ENCODE results near the gene METRNL. TPM values are rescaled to one million over a fixed set of nuclear protein-coding genes. Genes with fewer than 3 reads are reported as not detected.

METRNL gene
- polyA plus RNA-seq, 1 donor from 2014 or later = 15.1 TPM

DNA sequence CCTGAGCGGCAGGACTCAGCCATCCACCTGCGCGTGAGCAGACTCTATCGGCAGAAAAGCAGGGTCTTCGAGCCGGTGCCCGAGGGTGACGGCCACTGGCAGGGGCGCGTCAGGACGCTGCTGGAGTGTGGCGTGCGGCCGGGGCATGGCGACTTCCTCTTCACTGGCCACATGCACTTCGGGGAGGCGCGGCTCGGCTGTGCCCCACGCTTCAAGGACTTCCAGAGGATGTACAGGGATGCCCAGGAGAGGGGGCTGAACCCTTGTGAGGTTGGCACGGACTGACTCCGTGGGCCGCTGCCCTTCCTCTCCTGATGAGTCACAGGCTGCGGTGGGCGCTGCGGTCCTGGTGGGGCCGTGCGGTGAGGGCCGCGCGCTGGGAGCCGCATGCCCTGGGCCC lies 14.9 kb downstream of the METRNL start:
- no peak overlapping the region for H3K27ac ChIP-seq (ENCODE audit: low read length)
- no peaks in the 10 kb centered on the region for H3K36me3 ChIP-seq (ENCODE audit: insufficient read depth, low read length)
- TF ChIP-seq EZH2 (IDR thresholded peaks at IDR 0.05; ENCODE audit: borderline replicate concordance, insufficient read depth, low read length, poor library complexity, severe bottlenecking) = no peak
- no peak for TF ChIP-seq MXI1 (conservative IDR thresholded peaks at IDR 0.05; ENCODE audit: poor library complexity, severe bottlenecking)
- no peak for TF ChIP-seq EP300 (conservative IDR thresholded peaks at IDR 0.05; ENCODE audit: poor library complexity, severe bottlenecking)
- TF ChIP-seq, protein P1, sequence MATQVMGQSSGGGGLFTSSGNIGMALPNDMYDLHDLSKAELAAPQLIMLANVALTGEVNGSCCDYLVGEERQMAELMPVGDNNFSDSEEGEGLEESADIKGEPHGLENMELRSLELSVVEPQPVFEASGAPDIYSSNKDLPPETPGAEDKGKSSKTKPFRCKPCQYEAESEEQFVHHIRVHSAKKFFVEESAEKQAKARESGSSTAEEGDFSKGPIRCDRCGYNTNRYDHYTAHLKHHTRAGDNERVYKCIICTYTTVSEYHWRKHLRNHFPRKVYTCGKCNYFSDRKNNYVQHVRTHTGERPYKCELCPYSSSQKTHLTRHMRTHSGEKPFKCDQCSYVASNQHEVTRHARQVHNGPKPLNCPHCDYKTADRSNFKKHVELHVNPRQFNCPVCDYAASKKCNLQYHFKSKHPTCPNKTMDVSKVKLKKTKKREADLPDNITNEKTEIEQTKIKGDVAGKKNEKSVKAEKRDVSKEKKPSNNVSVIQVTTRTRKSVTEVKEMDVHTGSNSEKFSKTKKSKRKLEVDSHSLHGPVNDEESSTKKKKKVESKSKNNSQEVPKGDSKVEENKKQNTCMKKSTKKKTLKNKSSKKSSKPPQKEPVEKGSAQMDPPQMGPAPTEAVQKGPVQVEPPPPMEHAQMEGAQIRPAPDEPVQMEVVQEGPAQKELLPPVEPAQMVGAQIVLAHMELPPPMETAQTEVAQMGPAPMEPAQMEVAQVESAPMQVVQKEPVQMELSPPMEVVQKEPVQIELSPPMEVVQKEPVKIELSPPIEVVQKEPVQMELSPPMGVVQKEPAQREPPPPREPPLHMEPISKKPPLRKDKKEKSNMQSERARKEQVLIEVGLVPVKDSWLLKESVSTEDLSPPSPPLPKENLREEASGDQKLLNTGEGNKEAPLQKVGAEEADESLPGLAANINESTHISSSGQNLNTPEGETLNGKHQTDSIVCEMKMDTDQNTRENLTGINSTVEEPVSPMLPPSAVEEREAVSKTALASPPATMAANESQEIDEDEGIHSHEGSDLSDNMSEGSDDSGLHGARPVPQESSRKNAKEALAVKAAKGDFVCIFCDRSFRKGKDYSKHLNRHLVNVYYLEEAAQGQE (IDR thresholded peaks at IDR 0.05; ENCODE audit: borderline replicate concordance) = no peak
- no peak for TF ChIP-seq RAD21 (conservative IDR thresholded peaks at IDR 0.05)
- no peak for TF ChIP-seq SMC3 (conservative IDR thresholded peaks at IDR 0.05; ENCODE audit: poor library complexity)
- no peak for TF ChIP-seq POLR2AphosphoS5 (IDR thresholded peaks at IDR 0.05)
- TF ChIP-seq, protein P2, sequence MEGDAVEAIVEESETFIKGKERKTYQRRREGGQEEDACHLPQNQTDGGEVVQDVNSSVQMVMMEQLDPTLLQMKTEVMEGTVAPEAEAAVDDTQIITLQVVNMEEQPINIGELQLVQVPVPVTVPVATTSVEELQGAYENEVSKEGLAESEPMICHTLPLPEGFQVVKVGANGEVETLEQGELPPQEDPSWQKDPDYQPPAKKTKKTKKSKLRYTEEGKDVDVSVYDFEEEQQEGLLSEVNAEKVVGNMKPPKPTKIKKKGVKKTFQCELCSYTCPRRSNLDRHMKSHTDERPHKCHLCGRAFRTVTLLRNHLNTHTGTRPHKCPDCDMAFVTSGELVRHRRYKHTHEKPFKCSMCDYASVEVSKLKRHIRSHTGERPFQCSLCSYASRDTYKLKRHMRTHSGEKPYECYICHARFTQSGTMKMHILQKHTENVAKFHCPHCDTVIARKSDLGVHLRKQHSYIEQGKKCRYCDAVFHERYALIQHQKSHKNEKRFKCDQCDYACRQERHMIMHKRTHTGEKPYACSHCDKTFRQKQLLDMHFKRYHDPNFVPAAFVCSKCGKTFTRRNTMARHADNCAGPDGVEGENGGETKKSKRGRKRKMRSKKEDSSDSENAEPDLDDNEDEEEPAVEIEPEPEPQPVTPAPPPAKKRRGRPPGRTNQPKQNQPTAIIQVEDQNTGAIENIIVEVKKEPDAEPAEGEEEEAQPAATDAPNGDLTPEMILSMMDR (IDR thresholded peaks at IDR 0.05; ENCODE audit: poor library complexity, severe bottlenecking) = no peak
- no peak for TF ChIP-seq TAF1 (IDR thresholded peaks at IDR 0.05; ENCODE audit: low read depth)
- no peaks in the 10 kb centered on the region for H3K9me2 ChIP-seq (ENCODE audit: insufficient read depth, low read length)
- H3K9me3 ChIP-seq (ENCODE audit: low read length) = no peaks in the 10 kb centered on the region
- no peak overlapping the region for H3K4me2 ChIP-seq (ENCODE audit: low read length)
- no peak overlapping the region for H3K9ac ChIP-seq (ENCODE audit: low read length)
- H3F3A ChIP-seq (ENCODE audit: insufficient read depth, low read length, poor library complexity, severe bottlenecking) = no peaks in the 10 kb centered on the region
- no peaks in the 10 kb centered on the region for H3K27me3 ChIP-seq (ENCODE audit: insufficient read depth, low read depth, low read length)
- no peaks in the 10 kb centered on the region for H4K20me1 ChIP-seq (ENCODE audit: insufficient read depth)
- no peak overlapping the region for H3K4me3 ChIP-seq (ENCODE audit: low read length)
- H3K79me2 ChIP-seq (replicated peaks; ENCODE audit: insufficient read depth, low read length) = no peaks in the 10 kb centered on the region
- no peak overlapping the region for H2AFZ ChIP-seq (ENCODE audit: low read depth, low read length)

DNA sequence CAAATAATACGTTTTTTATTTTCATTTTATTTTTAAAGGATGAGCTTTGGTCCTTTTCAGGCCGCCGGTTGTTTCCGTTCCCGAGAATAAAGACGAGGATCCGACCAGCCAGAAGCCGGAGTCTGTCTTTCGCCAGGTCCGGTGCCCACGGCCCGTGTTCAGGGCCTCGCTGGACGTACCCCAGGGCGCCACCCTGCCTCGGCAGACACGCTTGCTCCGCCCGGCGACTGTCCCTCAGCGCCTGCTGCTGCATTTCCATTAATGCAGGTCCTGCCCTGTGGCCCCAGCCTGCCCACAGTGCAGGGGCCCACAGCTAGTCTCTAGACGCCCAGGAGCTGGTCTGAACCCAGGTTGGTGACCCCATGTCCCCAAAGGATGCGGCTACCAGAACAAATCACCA lies 15.6 kb downstream of the METRNL start:
- no peaks in the 10 kb centered on the region for H3K27me3 ChIP-seq (ENCODE audit: insufficient read depth, low read depth, low read length)
- no peak overlapping the region for H3K27ac ChIP-seq (ENCODE audit: low read length)
- H3K9me3 ChIP-seq (ENCODE audit: low read length) = no peaks in the 10 kb centered on the region
- H3K79me2 ChIP-seq (replicated peaks; ENCODE audit: insufficient read depth, low read length) = no peaks in the 10 kb centered on the region
- no peaks in the 10 kb centered on the region for H4K20me1 ChIP-seq (ENCODE audit: insufficient read depth)
- H2AFZ ChIP-seq (ENCODE audit: low read depth, low read length) = no peak overlapping the region
- no peak overlapping the region for H3K4me3 ChIP-seq (ENCODE audit: low read length)
- no peaks in the 10 kb centered on the region for H3K36me3 ChIP-seq (ENCODE audit: insufficient read depth, low read length)
- H3F3A ChIP-seq (ENCODE audit: insufficient read depth, low read length, poor library complexity, severe bottlenecking) = no peaks in the 10 kb centered on the region
- no peak overlapping the region for H3K4me2 ChIP-seq (ENCODE audit: low read length)
- TF ChIP-seq MXI1 (conservative IDR thresholded peaks at IDR 0.05; ENCODE audit: poor library complexity, severe bottlenecking) (no peak), TAF1 (IDR thresholded peaks at IDR 0.05; ENCODE audit: low read depth) (no peak), POLR2AphosphoS5 (IDR thresholded peaks at IDR 0.05) (no peak), RAD21 (conservative IDR thresholded peaks at IDR 0.05) (no peak), SMC3 (conservative IDR thresholded peaks at IDR 0.05; ENCODE audit: poor library complexity) (no peak)
- TF ChIP-seq, protein P2 (IDR thresholded peaks at IDR 0.05; ENCODE audit: poor library complexity, severe bottlenecking) = no peak
- no peaks in the 10 kb centered on the region for H3K9me2 ChIP-seq (ENCODE audit: insufficient read depth, low read length)
- H3K9ac ChIP-seq (ENCODE audit: low read length) = no peak overlapping the region
